GF-D8 (cell line): ENCODE data around the gene ABCB4.
"Not testable (repeated sequence)": the region's sequence is repeated elsewhere in the genome, so short reads cannot be mapped to it uniquely, and the experiment has no call there.

ENCODE experiments used
- DNase-seq: peaks from one replicate; lab custom pipeline; 2025; lab: John Stamatoyannopoulos, UW

Gene ABCB4

GRCh38 chr7:87474533-87475358 is 734 bp downstream of the ABCB4 start:
- DNase-seq = no peak

GRCh38 chr7:87473986-87474385 is 1.5 kb downstream of the ABCB4 start:
- DNase-seq = no peak

GRCh38 chr7:87473192-87473591 is 2.3 kb downstream of the ABCB4 start:
- DNase-seq = no peak

- DNase-seq = no peak
Observed at GRCh38 chr7:87471473-87471872, 4.0 kb downstream of the ABCB4 start.

- DNase-seq = not testable (repeated sequence)
Observed at GRCh38 chr7:87469204-87469603, 6.3 kb downstream of the ABCB4 start.

GRCh38 chr7:87465534-87465880 is 10.0 kb downstream of the ABCB4 start:
- not testable (repeated sequence) for DNase-seq

- not testable (repeated sequence) for DNase-seq
Observed at GRCh38 chr7:87464830-87465533, 10.5 kb downstream of the ABCB4 start.

GRCh38 chr7:87463982-87464381 is 11.5 kb downstream of the ABCB4 start:
- DNase-seq = no peak

- DNase-seq = not testable (repeated sequence)
Observed at GRCh38 chr7:87460444-87460843, 15.0 kb downstream of the ABCB4 start.

GRCh38 chr7:87459941-87460340 is 15.5 kb downstream of the ABCB4 start:
- DNase-seq = no peak

GRCh38 chr7:87458148-87458547 is 17.3 kb downstream of the ABCB4 start:
- DNase-seq = no peak

- DNase-seq = no peak
Observed at GRCh38 chr7:87456247-87456646, 19.2 kb downstream of the ABCB4 start.

- no peak for DNase-seq
Observed at GRCh38 chr7:87452279-87452678, 23.2 kb downstream of the ABCB4 start.

- no peak for DNase-seq
Observed at GRCh38 chr7:87451187-87451586, 24.3 kb downstream of the ABCB4 start.

- no peak for DNase-seq
Observed at GRCh38 chr7:87450706-87451105, 24.8 kb downstream of the ABCB4 start.

- no peak for DNase-seq
Observed at GRCh38 chr7:87448388-87448787, 27.1 kb downstream of the ABCB4 start.

- DNase-seq = no peak
Observed at GRCh38 chr7:87447116-87447635, 28.3 kb downstream of the ABCB4 start.

- DNase-seq = no peak
Observed at GRCh38 chr7:87445897-87446296, 29.6 kb downstream of the ABCB4 start.

GRCh38 chr7:87435546-87435945 is 39.9 kb downstream of the ABCB4 start:
- DNase-seq = no peak

- DNase-seq = no peak
Observed at GRCh38 chr7:87432536-87432935, 42.9 kb downstream of the ABCB4 start.

- DNase-seq = no peak
Observed at GRCh38 chr7:87427288-87427687, 48.2 kb downstream of the ABCB4 start.

- no peak for DNase-seq
Observed at GRCh38 chr7:87426160-87426559, 49.3 kb downstream of the ABCB4 start.

- no peak for DNase-seq
Observed at GRCh38 chr7:87424075-87424474, 51.4 kb downstream of the ABCB4 start.
